HG03135 (cell line): ENCODE results near the gene STXBP6.

Experiments used
- ATAC-seq: cut with Tn5 transposase; IDR thresholded peaks from one replicate; pipeline ENCODE4 v1.9.1; 2021; ENCODE audit warnings: mild to moderate bottlenecking, moderate library complexity; ENCODE audit not compliant: unreplicated experiment

STXBP6 gene

DNA sequence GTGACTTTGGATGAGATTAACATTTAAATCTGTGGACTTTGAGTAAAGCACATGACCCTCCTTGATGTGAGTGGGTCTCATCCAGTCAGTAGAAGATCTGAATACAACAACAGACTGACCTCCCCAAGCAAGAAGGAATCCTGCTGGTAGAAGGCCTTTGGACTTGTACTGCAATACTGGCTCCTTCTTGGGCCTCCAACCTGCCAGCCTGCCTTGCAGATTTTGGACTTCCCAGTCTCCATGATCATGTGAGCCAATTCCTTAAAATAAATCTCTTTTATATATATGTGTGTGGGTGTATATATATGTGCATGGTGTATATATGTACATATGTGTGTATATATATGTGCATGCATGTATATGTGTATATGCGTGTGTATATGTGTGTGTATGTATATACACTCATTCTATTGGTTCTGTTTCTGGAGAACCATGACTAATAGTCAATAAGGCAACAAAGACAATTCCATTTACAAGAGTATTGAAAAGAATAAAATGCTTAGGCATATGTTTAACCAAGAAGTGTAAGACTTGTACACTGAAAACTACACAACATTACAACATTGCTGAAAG, 183.8 kb downstream of the STXBP6 start:
- no peak for ATAC-seq

DNA sequence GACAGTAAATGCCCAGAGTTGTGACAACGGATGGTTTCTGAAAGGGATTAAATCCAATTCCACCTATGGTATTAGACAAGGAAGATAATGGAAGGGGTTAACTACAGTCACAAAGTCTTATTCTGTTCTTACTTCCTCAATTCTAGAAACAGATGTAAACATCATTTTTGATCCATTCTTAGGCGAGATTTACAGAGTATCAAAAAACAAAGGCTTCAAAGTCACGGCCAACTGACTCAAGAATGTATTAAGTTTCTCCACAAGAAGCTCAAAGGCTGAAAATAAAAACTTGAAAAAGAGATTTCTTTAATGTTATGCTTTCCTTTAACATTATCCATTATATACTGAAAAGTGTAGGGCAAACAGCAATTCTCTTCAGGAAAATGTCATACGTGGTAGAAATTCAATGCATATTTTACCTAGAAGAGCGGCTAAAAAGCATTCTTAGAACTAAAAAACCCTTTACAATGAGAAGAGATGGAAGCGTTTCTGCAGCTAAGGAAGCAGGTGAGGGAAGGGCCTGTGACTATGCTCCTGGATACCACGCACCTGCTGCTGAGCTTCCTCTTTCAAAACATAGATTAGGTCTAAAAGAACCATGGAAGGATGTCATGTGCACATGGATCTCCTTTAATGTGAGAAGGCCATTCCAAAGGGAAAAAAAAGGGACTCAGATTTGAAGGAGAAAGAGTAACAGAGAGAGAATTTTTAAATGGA, 185.8 kb downstream of the STXBP6 start:
- ATAC-seq = no peak

DNA sequence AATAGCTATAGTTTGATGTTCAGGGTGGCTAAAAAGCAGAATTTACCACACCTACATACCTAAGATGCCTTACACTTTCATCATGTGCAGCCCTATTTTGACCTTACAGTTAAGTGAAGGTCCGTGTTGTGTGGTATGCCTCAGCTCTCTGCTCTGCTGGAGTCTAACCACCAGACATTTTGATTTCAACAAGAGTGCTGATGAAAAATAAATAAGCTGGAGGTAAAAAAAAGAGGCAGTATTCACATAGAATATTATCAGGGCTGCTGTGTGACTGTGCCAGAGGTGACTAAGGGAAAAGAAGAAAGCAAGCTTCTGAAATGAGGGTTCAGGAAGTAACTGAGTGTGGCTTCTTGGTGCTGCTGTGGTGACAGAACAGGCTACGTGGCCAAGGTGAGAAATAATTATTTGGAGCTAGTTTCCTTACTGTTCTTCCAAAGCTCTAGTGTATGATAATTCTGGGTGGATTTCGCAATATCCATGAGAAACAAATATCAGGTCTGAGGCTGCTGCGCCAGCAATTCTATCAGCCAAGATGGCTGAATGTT, 188.8 kb downstream of the STXBP6 start:
- no peak for ATAC-seq

DNA sequence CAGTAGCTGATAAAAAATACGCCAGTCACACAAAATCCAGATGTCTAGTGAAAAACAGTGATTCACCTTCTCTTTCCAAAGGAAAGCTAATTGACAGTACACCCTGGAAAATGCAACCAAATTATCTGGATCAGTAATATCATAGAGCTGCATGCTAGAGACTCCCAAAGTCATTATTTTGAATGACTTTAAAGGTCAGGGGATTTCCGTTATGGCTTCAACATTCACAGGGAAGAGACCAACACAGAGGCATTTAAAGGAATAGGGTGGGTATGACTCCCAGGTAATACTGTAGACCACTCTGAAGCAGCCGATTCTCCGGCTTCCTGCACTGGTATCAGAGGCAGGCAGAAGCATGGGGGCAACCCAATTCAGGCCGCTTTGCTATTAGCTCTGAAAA, 190.4 kb downstream of the STXBP6 start:
- no peak for ATAC-seq

DNA sequence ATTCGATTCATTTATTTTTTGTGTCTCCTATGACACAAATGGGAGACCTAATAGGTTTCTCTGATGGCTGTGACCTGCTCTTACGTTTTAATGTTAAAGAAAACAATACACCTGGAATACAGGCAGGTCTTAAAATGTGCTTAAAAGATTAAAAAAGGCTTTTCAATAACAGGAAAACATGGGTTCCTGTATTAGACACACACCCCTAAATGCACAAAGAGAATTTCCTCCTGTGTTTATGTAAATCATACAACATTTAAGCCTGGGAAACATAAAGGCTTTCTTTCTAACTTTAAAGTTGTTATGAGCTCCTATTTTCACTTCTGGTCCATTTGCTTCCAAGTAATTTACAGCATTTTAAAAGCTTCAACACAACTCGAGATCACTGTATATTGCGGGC, 191.3 kb downstream of the STXBP6 start:
- ATAC-seq = no peak

DNA sequence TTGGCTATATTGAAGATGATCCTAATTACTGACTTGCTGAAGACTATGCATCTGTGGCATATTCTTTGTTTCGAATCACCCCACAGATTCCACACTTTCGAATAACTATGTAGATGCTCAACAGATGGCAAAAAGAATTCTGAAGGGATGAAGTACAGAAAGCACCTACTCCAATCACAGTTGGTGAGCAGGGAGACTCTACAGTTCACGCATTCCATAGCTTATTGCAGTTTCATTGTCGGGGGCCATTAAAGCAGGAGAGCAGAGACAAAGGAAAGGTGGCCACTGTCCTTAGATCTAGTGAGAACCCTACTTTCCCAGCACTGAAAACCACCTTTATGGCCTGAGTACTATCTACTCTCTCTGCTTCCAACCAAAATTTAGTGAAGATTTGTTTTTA, 191.9 kb downstream of the STXBP6 start:
- ATAC-seq = no peak

DNA sequence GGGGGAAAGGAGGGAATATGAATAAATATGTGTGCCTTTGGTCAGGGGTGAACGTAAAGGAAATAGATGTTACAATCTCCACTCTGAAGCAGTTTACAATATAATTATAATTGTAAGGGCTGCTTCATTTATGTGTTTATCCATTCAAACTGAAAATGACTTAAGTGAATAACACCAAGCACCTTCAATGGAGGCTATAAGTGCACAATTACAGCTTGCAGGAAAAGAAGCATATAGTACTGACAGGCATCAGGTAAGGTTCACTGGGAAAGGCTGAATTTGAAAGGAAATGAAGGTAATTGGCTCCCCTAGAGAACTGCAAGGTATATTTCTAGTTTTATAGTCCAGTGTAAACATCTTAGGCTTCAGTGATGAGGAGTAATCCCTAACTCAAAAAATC, 192.7 kb downstream of the STXBP6 start:
- ATAC-seq = no peak

DNA sequence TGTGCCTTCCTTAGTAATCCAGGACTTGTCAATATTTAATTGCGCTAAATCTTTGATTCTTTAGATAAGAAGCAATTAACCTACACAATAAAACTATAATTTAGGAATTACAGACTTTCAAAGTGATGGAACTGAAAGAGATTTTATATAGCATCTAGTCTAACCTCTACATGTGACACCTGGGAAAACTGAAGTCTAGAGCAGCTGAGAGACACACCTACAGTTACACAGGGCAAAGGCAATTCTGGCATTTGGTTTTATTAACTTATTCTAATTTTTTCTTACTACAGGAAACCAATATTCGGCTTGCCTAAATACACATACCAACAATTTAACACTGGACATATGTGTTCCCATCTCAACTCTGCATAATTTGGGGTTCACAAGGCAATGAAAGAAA, 196.5 kb downstream of the STXBP6 start:
- no peak for ATAC-seq

DNA sequence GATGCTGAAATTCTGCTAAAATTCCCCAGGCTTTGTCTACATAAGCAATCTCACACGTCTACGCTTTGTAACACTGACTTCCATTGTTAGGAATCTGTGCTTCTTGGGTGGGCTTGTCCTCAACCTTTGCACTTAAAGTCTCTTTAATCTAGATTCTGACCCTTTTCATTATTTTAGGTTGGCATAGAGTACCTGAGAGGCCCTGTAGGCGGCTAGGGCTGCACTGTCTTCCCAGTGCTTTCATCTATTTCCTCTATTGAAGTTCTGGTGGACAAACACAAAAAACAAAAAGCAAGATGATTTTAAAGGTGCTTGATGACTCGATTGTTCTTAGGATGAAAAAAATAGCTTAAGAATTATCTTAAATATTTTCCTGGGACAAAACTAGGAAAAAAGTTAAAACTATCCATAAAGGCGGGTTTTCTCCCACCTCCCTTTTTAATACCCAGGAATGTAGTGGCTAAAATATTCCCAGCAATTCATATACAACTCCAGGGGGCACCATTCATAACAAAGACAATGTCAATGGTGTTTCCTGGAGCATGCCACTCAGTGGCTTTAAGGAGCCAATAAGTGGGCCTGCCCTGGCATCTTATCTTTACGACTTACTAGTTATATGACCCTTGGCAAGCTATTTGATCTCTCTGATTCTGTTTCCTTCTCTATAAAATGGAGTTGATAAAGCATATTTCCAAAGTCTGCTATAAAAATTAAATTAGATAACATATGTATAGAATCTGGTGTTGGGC, 197.5 kb downstream of the STXBP6 start:
- no peak for ATAC-seq

DNA sequence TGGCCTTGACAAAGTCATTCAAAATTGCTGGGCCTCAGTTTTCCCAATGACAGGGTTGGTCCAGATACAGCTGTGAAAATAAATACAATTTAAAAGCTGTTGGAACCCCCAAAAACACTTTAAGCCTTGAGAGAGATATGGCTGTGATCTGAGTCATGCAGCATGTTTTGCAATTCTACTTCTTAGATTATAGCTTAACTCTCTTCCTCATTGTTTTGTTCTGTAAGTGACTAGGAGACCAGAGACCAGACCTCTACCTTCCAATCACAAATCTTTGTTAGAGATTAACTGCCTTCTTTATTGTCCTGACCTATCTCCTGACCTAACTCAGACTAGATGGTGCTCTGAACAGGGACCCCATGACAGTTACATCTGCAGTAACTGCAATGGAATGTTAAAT, 198.1 kb downstream of the STXBP6 start:
- no peak for ATAC-seq

DNA sequence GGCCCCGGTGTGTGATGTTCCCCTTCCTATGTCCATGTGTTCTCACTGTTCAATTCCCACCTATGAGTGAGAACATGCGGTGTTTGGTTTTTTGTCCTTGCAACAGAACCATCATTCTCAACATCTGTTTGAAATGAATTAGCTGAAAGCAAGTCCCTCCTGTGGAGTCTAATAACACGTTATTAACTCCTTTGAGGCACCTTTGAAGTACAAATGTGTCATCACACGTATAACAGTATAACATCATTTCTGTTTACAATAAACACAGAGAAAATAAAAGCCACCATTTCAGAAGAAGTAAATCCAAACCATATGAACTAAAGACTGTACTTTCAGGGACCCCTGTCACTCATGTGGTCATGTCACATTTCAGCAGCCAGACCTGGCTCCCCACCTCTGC, 198.5 kb downstream of the STXBP6 start:
- no peak for ATAC-seq

DNA sequence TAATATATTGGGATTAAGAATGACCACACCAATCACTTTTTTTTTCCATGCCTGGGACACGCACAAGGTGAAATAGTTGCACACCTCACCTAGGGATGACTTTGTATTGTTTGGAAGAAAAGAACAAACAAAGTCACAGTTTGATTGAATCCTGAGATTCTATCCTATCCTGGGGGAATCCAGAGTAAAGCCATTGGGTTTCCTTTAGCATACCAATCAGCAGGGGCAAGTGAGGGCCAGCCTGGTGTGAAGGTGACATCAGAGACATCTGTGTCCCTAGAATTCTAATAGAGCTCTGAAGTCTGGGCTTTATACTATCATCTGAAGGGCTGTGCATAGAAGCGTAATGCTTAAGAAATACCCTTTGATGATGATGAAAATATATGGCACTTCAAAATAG, 199.9 kb downstream of the STXBP6 start:
- ATAC-seq = no peak

DNA sequence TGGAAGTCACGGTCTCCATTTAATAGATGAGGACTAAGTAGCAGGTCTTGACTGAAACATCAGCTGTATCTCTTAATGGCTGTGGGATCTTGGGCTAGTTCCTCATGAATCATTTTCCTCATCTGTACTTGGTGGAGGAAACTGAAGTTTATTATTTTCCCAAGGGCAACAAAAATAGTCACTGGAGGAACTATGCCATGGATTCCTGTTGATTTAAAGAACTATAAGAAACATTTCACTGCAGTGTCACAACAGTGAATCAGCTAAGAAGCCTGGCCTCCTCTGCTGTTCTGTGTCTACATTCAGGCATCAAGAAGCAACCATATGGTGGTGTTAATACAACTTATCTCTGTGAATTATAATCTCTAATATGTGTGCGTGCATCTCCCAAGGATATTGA, 200.5 kb downstream of the STXBP6 start:
- ATAC-seq = no peak

DNA sequence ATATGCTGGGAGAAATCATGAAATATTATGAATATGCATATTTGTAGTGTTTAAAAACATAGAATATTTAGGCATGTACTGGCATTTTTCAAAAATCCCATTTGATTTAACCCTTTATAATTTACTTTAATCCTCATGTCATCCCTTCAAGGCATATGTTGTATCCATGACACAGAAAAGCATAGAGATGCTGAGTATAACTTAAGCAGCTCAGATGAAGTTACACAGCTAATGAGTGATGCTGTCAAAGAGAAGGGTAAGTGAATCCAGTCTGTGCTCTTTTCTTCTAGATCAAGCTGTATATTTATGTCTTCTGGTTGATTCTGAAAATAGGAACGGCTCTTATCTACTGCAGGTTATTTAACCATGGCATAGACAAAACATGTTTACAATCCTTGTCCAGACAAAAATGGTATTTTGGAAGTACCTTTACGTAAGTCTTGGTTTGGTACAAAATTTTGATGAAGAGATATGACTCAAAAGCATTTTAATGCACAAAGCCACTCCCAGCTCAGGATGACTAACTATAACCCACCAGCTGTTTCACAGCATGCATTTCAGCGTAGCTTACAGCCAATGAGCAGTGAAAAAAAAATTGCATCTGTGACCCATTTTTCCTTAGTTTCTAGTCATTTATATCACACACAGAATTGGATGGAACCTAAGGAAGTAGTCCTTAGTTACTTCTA, 201.7 kb downstream of the STXBP6 start:
- ATAC-seq = no peak

DNA sequence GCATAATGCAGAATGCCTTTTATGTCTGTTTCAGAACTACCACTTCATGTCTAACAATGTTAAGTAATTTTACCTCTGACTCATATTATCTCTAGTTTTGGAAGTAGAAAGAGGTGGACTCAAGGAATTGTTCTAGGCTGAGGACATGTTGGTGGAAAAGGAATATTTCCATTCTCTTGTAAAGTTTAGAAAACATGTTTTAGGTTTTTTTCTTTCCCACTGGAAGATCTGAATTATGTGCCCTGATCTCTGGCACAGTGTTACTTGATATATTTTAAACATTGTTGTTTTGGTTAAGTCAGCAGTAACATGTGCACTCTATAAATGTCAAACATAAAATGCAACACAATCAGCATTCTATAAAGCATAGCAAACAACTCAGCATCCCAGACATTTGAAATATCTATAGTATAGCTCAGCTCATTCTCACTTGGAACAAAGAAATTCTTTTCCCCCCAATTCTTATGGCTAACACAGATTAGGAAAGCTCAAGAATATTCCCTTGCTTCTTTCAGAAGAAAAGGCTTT, 202.3 kb downstream of the STXBP6 start:
- ATAC-seq = no peak

DNA sequence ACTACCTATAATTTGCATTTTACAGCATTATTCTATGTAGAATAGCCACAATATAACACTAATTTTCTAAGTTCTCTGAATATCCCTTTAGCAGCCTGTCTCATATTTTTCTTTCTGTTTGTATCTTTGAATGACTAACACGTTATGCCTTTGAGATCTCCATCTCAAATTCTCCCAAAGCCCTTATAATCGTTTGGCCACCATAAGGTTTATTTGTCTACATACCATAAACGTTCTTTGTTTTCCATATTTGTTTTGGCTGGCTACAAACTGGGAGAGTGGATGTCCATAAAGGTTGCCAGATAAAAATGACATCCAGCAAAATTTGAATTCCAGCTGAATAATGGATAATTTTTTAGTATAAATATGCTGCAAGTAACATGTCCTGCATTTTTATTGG, 203.7 kb downstream of the STXBP6 start:
- no peak for ATAC-seq

DNA sequence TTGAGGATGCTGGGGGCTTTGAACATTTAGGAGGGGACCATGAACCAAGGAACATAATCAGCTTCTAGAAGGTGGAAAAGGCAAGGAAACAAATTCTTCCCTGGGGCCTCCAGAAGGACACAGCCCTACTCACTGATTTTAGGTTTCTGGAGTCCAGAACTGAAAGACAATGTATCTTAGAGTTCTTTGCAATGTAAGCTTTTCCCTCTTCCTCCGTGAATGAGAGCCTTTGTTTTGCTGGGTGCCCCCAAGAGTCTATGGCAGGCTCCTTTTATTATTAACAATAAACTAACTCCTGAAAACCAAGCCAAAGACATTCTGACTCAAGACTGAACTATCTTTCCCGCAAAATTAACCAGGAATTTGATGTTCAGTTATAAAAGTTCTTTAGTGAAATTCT, 204.1 kb downstream of the STXBP6 start:
- ATAC-seq = no peak

DNA sequence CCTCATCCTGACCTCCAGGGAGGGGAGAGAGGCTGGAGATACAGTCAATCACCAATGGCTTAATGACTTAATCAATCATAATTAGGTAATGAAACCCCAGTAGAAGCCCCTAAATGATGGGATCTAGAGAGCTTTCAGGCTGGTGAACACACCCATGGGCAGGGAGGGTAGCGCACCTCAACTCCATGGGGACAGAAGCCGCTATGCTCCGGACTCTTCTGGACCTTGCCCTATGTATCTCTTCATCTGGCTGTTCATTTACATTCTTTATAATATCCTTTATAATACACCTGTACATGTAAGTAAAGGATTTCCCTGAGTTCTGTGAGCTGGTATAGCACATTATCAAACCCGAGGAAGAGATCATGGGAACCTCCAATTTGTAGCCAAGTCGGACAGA, 205.9 kb downstream of the STXBP6 start:
- no peak for ATAC-seq

DNA sequence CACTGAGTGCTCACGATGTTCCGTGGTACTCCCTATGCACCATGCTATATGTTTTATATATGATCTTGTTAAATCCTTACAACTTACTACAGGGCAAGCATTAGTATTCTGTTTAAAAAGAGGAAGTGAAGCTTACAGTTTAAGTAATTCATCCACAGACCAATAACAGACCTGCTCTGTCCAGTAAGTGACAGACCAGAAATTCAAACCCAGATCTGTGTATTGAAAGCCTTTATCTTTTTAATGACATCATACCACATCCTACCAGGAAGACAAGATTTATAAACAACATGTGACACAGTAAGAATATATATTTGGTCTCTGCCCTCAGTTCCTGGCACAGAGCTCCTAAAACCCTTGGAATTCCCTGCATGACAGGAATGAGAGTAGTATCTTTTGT, 206.5 kb downstream of the STXBP6 start:
- ATAC-seq = peak; percentile 89

DNA sequence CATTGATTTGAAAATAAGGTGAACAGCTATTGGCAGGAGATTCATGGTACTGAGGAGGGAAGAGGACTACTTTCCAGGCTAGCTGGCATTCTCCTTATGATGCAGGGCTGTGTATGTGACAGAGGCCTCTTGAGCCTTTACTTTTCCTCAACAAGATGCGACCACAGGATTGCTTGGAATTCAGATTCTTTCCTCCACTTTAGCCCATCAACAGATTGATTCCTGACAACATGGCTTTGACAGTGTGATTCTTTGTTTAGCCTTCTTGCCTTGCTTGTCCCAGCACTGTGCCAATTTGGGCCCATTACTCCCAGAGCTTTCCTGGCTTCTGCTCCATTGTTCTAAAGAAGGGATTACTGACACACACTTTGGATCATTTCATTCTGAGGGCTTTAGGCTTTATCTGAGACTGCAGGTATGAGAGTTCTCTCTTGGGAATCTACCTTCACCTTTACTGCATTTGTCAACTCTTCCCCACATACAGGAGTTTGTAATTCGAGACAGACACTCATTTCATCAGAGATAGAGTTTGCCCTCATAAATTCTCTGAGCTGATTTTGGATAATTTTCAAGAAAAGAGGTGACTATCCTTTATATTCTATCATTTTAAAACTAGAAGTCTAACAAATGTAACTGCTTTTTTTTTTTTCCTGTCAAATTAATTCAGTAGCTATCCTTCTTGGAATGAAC, 209.6 kb downstream of the STXBP6 start:
- ATAC-seq = no peak
